Glutamatergic neuron (in vitro differentiated cells): ENCODE results near the gene TUT4. TPM values are rescaled to one million over a fixed set of nuclear protein-coding genes. Genes with fewer than 3 reads are reported as not detected.

Experiments used
- DNase-seq: peaks from one replicate; pipeline ENCODE4 v3.0.0; 2022
- H3K27ac Mint-ChIP-seq: one replicate; pipeline ENCODE4 v1.8.0; 2020; ENCODE audit warnings: mild to moderate bottlenecking, mixed read lengths, inconsistent platforms; ENCODE audit not compliant: unreplicated experiment
- H3K27me3 Mint-ChIP-seq: one replicate; pipeline ENCODE4 v1.8.0; 2020; ENCODE audit warnings: mild to moderate bottlenecking, moderate library complexity, mixed read lengths, inconsistent platforms; ENCODE audit not compliant: unreplicated experiment
- H3K36me3 Mint-ChIP-seq: one replicate; pipeline ENCODE4 v1.8.0; 2020; ENCODE audit warnings: mild to moderate bottlenecking, mixed read lengths, inconsistent platforms; ENCODE audit not compliant: unreplicated experiment
- H3K4me1 Mint-ChIP-seq: one replicate; pipeline ENCODE4 v1.8.0; 2020; ENCODE audit warnings: mild to moderate bottlenecking, low read depth, mixed read lengths, inconsistent platforms; ENCODE audit not compliant: unreplicated experiment
- H3K4me3 Mint-ChIP-seq: one replicate; pipeline ENCODE4 v1.8.0; 2020; ENCODE audit warnings: mild to moderate bottlenecking, mixed read lengths, inconsistent platforms; ENCODE audit not compliant: unreplicated experiment
- H3K9me3 Mint-ChIP-seq: one replicate; pipeline ENCODE4 v1.8.0; 2020; ENCODE audit warnings: mild to moderate bottlenecking, moderate library complexity, mixed read lengths, inconsistent platforms; ENCODE audit not compliant: unreplicated experiment
- CTCF ChIP-seq: fragments of 200-600 bp; sonication (generic); IDR thresholded peaks from one replicate; pipeline ENCODE4 v1.5.0; 2021; ENCODE audit not compliant: partially characterized antibody, unreplicated experiment
- total RNA-seq: library from RNA; stranded (reverse); fragmentation: NEBNext Ultra II Directional; extraction: Animal tissue kit (Norgen Biotek cat#: 25700); gene quantifications from one replicate; pipeline ENCODE4 v1.2.1, GENCODE V29; 2021; ENCODE audit not compliant: unreplicated experiment

The TUT4 gene
- total RNA-seq, 1 donor from 2014 or later: 70.8 TPM

GRCh38 chr1:52461821-52462220 is 91.1 kb downstream of the TUT4 start:
- H3K27me3 Mint-ChIP-seq: no peaks in the 10 kb centered on the region

GRCh38 chr1:52460694-52461093 is 92.2 kb downstream of the TUT4 start:
- H3K4me1 Mint-ChIP-seq: no peaks in the 10 kb centered on the region
- no peaks in the 10 kb centered on the region for H3K9me3 Mint-ChIP-seq
- H3K27ac Mint-ChIP-seq: no peak overlapping the region
- DNase-seq: no peak
- no peaks in the 10 kb centered on the region for H3K27me3 Mint-ChIP-seq
- H3K36me3 Mint-ChIP-seq: no peaks in the 10 kb centered on the region
- H3K4me3 Mint-ChIP-seq: no peak overlapping the region
- TF ChIP-seq CTCF: no peak

More at GRCh38 chr1:52461821-52462220, 91.1 kb downstream of the TUT4 start:
- no peaks in the 10 kb centered on the region for H3K9me3 Mint-ChIP-seq
- H3K27ac Mint-ChIP-seq: no peak overlapping the region
- no peak for TF ChIP-seq CTCF
- no peaks in the 10 kb centered on the region for H3K4me1 Mint-ChIP-seq
- DNase-seq: no peak
- H3K36me3 Mint-ChIP-seq: no peaks in the 10 kb centered on the region
- H3K4me3 Mint-ChIP-seq: no peak overlapping the region

- no peak overlapping the region for H3K4me3 Mint-ChIP-seq
- H3K27me3 Mint-ChIP-seq: no peaks in the 10 kb centered on the region
- no peak for DNase-seq
- no peak for TF ChIP-seq CTCF
- no peaks in the 10 kb centered on the region for H3K9me3 Mint-ChIP-seq
- H3K27ac Mint-ChIP-seq: no peak overlapping the region
- no peaks in the 10 kb centered on the region for H3K36me3 Mint-ChIP-seq
- no peaks in the 10 kb centered on the region for H3K4me1 Mint-ChIP-seq
These were observed 97.2 kb downstream of the TUT4 start for GRCh38 chr1:52455686-52456085.

- Mint-ChIP-seq H3K27me3 (no peaks in the 10 kb centered on the region), H3K4me1 (no peaks in the 10 kb centered on the region), H3K27ac (no peak overlapping the region), H3K36me3 (no peaks in the 10 kb centered on the region), H3K4me3 (no peak overlapping the region), H3K9me3 (no peaks in the 10 kb centered on the region)
- no peak for TF ChIP-seq CTCF
- no peak for DNase-seq
These were observed 98.1 kb downstream of the TUT4 start for GRCh38 chr1:52454779-52455178.

GRCh38 chr1:52454127-52454526 is 98.8 kb downstream of the TUT4 start:
- no peak for DNase-seq
- H3K4me1 Mint-ChIP-seq: no peaks in the 10 kb centered on the region
- H3K27ac Mint-ChIP-seq: no peak overlapping the region
- H3K36me3 Mint-ChIP-seq: no peaks in the 10 kb centered on the region
- no peaks in the 10 kb centered on the region for H3K9me3 Mint-ChIP-seq
- H3K4me3 Mint-ChIP-seq: no peak overlapping the region
- no peaks in the 10 kb centered on the region for H3K27me3 Mint-ChIP-seq
- no peak for TF ChIP-seq CTCF
